ENCODE data around the gene ACAD8. TPM values are rescaled to one million over a fixed set of nuclear protein-coding genes. Genes with fewer than 3 reads are reported as not detected.

ACAD8 gene
- total RNA-seq, 4 donors from 2014 or later, result 19.4 to 29.6 (median 24.7) TPM

DNA sequence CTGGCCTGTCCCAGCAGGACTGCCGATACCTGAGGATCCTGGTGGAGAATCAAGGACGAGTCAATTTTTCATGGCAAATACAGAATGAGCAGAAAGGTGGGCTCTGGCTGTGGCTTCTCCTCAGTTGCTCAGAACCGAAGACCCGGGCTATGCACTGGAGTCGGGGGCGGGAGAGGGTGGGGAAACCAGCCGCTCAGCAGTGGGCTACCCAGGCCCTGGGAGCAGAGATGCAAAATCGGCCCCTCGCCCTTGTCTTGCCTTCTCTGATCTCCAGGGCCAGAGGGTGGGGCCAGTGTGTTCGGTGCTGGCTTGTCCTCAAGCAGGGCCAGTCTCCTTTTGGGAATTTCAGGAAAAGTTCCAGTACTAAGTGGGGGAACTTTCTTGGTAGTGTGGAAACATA lies 60.0 kb downstream of the ACAD8 start:
- no peak for DNase-seq
- intact Hi-C loops (cut with DNase I; ENCODE audit: low total_unique reads), result no loop called here

DNA sequence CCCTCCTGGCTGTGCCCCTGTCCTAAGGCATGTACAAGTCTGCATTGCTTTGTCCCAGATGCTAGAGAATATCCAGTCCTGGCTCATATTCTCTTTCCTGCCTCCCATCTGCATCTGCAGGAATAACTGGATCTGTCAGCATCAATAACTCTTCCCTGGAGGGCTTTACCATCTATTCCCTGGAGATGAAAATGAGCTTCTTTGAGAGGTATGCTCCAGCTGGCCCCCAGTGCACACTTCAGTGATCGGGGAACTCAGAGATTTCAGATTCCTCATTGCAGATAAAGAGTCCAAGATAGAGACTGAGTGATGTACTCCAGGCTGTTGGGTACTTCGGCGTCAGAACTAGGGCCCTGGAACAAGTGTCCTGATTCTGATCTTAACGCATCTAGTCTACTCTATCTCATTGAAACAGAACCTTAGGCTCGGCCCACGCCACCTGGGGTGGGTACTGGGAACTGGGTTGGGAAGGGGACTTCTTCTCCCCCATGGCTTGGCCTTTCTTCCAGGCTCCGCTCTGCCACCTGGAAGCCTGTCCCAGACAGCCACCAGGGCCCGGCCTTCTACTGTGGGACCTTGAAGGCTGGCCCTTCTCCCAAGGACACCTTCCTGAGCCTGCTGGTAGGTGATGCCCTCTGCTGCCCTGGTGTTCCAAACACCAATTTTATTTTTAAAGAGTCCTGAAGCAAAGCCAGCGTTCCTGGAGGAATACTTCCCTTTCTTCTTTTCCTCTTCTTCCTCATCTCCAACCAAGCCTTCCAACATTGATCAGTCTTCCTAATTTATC lies 60.6 kb downstream of the ACAD8 start:
- Histone ChIP-seq H3K4me3 (no peak overlapping the region), H3K4me1 (no peaks in the 10 kb centered on the region), H3K9me3 (no peaks in the 10 kb centered on the region), H3K27me3 (no peaks in the 10 kb centered on the region), H3K36me3 (no peaks in the 10 kb centered on the region), H3K27ac (no peak overlapping the region)
- ATAC-seq, result no peak
- in situ Hi-C loops (cut with MboI; ENCODE audit: low sequenced_read_pairs in 4 of 4), result no loop called here
- no peak for TF ChIP-seq POLR2A (IDR thresholded peaks at IDR 0.05)
- TF ChIP-seq, protein P1, sequence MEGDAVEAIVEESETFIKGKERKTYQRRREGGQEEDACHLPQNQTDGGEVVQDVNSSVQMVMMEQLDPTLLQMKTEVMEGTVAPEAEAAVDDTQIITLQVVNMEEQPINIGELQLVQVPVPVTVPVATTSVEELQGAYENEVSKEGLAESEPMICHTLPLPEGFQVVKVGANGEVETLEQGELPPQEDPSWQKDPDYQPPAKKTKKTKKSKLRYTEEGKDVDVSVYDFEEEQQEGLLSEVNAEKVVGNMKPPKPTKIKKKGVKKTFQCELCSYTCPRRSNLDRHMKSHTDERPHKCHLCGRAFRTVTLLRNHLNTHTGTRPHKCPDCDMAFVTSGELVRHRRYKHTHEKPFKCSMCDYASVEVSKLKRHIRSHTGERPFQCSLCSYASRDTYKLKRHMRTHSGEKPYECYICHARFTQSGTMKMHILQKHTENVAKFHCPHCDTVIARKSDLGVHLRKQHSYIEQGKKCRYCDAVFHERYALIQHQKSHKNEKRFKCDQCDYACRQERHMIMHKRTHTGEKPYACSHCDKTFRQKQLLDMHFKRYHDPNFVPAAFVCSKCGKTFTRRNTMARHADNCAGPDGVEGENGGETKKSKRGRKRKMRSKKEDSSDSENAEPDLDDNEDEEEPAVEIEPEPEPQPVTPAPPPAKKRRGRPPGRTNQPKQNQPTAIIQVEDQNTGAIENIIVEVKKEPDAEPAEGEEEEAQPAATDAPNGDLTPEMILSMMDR (IDR thresholded peaks at IDR 0.05 in 4 of 5, conservative IDR thresholded peaks at IDR 0.05 in 1 of 5), result no peak
- intact Hi-C loops (cut with DNase I; ENCODE audit: low total_unique reads), result no loop called here
- no peak for DNase-seq

More for the DNA sequence above, 60.0 kb downstream of the ACAD8 start:
- Histone ChIP-seq H3K4me3 (no peak overlapping the region), H3K4me1 (no peaks in the 10 kb centered on the region), H3K36me3 (no peaks in the 10 kb centered on the region), H3K27me3 (no peaks in the 10 kb centered on the region), H3K9me3 (no peaks in the 10 kb centered on the region), H3K27ac (no peak overlapping the region)
- TF ChIP-seq POLR2A (IDR thresholded peaks at IDR 0.05), result no peak
- TF ChIP-seq, protein P1 (IDR thresholded peaks at IDR 0.05 in 4 of 5, conservative IDR thresholded peaks at IDR 0.05 in 1 of 5), result no peak
- in situ Hi-C loops (cut with MboI; ENCODE audit: low sequenced_read_pairs in 4 of 4), result no loop called here
- no peak for ATAC-seq

Other genes with a start within 250 kb of the ACAD8 start
- 1 to 10 TPM; 3.5 to 9.7 (median 6.2) TPM for gene JAM3, start 184.5 kb upstream of the ACAD8 start, total RNA-seq
- gene NCAPD3, start 29.6 kb upstream of the ACAD8 start, total RNA-seq, result 1 to 10 TPM; 3.6 to 6.7 (median 4.5) TPM
- gene VPS26B, start 28.9 kb upstream of the ACAD8 start, total RNA-seq, result 10 to 100 TPM; 15.4 to 32.9 (median 22.2) TPM
- 10 to 100 TPM; 12.7 to 27.8 (median 17.2) TPM for gene THYN1, start 216 bp upstream of the ACAD8 start, total RNA-seq
- not detected for gene GLB1L3, start 22.8 kb downstream of the ACAD8 start, total RNA-seq
- gene GLB1L2, start 78.4 kb downstream of the ACAD8 start, total RNA-seq, result 1 to 10 TPM in 1 of 4 donors, under 1 TPM in 2, not detected in 1; 0.33 to 2.9 (median 0.76) TPM
- gene B3GAT1, start 158.7 kb downstream of the ACAD8 start, total RNA-seq, result under 1 TPM in 1 of 4 donors, not detected in 3; 0.10 TPM

Data from gastrocnemius medialis (tissue), 4 donors.